GM19238 (cell line): ENCODE results near the gene KRT5.

Source experiments
- DNase-seq: peaks from one replicate; pipeline ENCODE4 v3.0.0; 2011; ENCODE audit warnings: low spot score; ENCODE audit not compliant: insufficient read length

The KRT5 gene

GRCh38 chr12:52537101-52537500 is 16.9 kb upstream of the KRT5 start:
- no peak for DNase-seq

DNA sequence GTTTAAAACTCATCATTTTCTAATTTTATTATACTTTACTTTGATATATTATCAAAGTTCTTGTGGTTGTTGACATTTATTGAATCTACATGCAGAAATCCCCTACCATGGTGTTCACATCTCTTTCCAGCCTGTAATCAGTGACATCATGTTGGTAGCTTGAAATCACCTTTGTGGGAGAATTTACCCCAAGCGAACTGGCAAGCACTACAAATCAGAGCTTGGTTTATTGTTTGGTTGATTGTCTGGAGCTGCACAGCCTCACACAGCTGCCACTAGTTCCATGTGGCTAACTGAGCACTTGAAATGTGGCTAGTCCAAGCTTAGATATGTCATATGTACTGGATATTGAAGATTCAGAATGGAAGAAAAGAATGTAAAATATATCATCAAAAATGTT is 15.4 kb upstream of the KRT5 start:
- no peak for DNase-seq

DNA sequence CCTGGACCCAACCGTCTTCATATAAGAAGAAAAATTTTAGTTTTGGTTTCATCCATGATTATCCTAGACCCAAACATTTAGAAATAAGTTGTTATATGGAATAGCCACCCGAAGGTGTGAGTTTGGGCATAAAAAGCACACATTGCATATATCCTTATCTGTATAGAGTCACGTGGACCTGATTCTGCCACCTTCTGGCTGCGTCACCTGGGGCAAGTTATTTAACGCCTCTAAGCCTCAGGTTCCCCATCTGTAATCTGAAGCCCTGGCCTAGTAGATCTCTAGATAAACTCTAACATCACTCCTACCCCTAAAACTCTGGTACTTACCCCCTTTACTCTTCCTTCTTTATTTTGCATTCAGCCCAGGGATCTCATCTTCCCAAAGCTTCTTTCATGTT is 14.3 kb upstream of the KRT5 start:
- no peak for DNase-seq

DNA sequence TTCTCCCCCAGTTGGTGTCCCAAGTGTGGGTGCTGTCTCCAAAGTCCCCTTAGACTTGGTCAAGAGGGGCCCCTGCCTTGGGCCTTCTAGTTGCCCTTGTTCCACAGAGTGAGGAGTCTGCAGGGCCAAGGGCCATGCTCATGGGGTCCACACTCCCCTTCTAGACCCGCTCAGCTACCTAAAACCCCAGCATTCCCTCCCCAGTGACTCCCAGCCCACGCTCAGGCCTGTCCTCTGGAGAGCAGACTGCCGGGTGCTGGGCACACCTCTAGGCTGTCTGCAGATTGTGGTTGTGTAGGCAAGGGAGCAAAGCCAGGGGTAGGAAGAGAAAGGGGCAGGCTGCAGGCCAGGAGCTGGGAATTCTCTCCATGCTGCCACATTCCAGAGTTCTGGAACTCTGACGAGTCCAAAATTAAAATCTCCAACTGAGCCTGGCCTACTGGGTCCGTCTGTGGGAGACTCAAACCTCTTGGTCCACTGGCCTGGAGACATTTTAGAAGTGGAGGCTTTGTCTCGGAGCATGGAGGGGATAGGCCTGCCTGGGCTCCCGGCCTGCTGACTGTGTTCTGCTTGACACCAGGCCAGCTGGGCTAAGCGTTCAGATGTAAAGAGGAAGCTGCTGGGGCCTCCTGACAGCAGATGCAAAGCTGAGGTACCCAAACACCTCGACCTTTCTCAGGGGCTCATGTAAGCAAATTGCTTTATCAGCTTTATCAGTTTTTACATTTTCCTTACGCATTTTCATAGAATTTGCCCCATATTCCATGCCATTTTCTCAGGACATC is 13.7 kb upstream of the KRT5 start:
- DNase-seq: no peak

- DNase-seq: no peak
Observed at GRCh38 chr12:52532636-52533035, 12.4 kb upstream of the KRT5 start.

- no peak for DNase-seq
Observed at GRCh38 chr12:52531566-52532300, 11.5 kb upstream of the KRT5 start.

DNA sequence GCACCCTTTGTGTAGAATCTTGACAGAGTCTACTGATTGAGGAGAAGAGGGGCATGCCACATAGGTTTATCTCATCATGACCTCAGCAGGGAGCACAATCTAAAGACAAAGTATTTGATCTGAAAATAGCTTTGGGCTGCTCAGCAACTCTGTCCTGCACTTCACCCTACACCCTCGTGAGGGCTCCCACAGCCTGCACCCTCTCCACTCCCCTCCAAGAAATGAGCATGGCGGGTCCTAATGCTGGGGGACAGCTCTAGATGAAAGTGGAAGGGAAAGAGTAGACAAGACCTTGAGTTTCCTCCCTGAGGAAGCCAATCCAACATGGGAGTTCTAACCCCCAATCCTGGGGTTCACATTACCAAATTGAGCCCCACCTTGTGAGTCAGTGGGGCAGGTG is 10.7 kb upstream of the KRT5 start:
- no peak for DNase-seq

- DNase-seq: no peak
Observed at GRCh38 chr12:52530366-52530765, 10.2 kb upstream of the KRT5 start.

DNA sequence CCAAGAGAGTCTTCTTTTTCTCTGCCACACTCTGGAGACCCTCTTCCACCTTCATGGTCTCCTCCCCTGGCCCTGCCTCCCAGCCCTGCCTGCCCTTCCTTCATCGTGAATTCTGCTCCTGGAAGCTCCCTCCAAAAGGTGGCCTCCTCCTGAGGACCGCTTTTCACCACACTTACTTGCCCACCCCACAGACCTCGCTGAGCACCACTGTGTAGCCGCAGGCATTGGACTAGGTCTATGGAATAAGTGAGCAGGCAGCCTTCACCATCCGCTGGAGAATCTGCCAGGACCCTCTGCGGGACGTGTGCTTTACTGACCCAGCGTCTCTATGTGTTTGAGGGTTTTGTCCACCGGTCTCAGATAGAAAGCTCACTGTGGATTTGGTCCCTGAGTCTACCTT is 9.7 kb upstream of the KRT5 start:
- DNase-seq: no peak

GRCh38 chr12:52529417-52529816 is 9.2 kb upstream of the KRT5 start:
- DNase-seq: no peak

GRCh38 chr12:52528641-52529143 is 8.5 kb upstream of the KRT5 start:
- no peak for DNase-seq

GRCh38 chr12:52527121-52527800 is 7.1 kb upstream of the KRT5 start:
- no peak for DNase-seq

- no peak for DNase-seq
Observed at GRCh38 chr12:52526511-52526951, 6.3 kb upstream of the KRT5 start.

- no peak for DNase-seq
Observed at GRCh38 chr12:52525661-52526499, 5.7 kb upstream of the KRT5 start.

- no peak for DNase-seq
Observed at GRCh38 chr12:52524898-52525591, 4.9 kb upstream of the KRT5 start.

DNA sequence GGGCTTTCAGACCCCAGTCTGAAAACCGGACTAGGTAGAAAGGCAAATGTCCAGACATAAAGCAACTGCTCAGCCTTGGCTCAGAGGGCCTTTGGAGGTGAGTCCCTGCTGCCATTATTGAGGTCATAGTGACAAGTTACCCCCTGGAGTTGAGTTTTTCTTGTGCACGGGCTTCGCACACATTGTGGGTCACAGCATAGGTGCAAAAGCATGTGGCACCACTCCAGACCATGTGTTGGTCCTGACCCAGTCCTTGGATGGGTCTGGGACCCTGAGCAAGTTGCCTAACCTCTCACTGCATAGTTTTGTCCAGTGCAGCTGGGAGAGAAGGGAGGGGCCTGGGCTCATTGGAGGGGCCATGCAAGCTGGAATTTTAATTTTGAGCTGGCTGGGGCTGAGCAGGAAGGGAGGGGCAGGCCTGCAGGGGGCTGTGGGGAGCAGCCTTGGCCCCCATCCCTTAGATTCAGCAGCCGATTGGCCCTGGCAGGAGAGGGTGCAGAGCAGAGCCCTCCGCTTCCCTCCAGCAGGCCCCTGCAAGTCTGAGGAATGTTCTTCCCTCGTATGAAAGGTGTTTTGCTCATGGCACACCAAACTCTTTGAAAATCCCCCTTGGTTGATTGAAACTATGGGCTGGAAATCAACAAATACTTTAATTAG is 4.2 kb upstream of the KRT5 start:
- no peak for DNase-seq

DNA sequence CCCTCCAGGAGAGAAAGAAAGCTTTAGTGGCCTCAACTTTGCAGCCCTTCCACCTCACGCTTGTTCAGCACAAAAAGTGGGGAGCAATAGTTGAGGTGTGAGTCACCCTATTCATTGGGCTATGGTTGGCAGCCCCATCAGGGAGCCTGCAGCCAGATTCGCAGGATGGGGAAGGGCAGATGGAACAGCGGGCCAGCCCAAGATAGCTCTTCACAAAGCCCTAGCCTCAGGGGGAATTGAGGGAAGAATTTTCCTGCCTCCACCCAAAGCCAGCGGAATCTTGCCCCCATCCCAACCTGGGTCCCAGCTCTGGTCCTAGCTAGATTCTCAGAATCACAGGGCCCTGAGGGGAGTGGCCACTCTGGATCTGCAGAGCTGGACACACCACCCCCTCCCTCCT is 3.6 kb upstream of the KRT5 start:
- DNase-seq: no peak

DNA sequence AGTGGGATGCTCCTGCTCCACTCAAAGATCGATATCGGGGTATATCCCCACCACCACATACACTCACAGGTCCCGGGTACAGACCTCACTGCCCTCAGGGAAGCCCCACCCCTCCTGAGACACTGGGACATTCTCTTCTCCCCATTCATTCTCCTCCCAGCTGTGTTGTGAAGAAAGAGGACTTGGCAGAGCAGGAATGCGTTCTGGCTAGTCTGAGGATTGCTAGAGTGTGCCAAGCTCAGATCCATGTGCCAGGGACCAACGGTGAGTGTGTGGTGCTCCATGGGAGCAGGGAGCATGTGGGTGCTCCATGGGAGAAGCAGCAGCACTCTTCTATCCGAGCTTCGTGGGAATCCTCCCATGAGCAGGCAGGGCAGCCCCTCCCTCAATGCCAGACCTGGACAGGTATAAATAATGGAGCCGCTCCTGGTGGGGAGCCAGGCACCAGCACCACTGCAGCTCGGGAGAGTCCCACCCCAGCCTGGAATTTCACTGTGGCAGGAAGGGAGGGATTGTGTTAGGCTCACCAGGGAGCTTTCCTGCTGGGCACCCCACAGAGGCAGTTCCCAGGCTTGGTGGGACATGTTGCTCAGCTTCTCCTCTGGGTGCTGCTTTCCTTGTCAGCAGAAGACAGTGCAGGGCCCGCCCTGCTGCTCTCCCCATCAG is 2.3 kb upstream of the KRT5 start:
- DNase-seq: no peak

GRCh38 chr12:52521568-52522266 is 1.5 kb upstream of the KRT5 start:
- no peak for DNase-seq
